ENCODE measurements around the gene BAIAP3.
"Not testable (repeated sequence)": the region's sequence is repeated elsewhere in the genome, so short reads cannot be mapped to it uniquely, and the experiment has no call there.

BAIAP3 gene

GRCh38 chr16:1316033-1316405 lies 17.4 kb upstream of the BAIAP3 start:
- no peak for DNase-seq (ENCODE audit: low spot score)

GRCh38 chr16:1317479-1318267 lies 15.8 kb upstream of the BAIAP3 start:
- DNase-seq (ENCODE audit: low spot score): no peak

GRCh38 chr16:1318268-1318545 lies 15.2 kb upstream of the BAIAP3 start:
- DNase-seq (ENCODE audit: low spot score): no peak

GRCh38 chr16:1319041-1319440 lies 14.4 kb upstream of the BAIAP3 start:
- DNase-seq (ENCODE audit: low spot score): no peak

- no peak for DNase-seq (ENCODE audit: low spot score)
These were observed 13.3 kb upstream of the BAIAP3 start for GRCh38 chr16:1320097-1320496.

GRCh38 chr16:1320658-1321240 lies 12.7 kb upstream of the BAIAP3 start:
- no peak for DNase-seq (ENCODE audit: low spot score)

GRCh38 chr16:1322407-1322806 lies 11.0 kb upstream of the BAIAP3 start:
- no peak for DNase-seq (ENCODE audit: low spot score)

GRCh38 chr16:1323296-1324239 lies 9.9 kb upstream of the BAIAP3 start:
- no peak for DNase-seq (ENCODE audit: low spot score)

GRCh38 chr16:1324286-1324826 lies 9.1 kb upstream of the BAIAP3 start:
- no peak for DNase-seq (ENCODE audit: low spot score)

GRCh38 chr16:1325261-1325660 lies 8.2 kb upstream of the BAIAP3 start:
- DNase-seq (ENCODE audit: low spot score): no peak

- DNase-seq (ENCODE audit: low spot score): no peak
These were observed 7.6 kb upstream of the BAIAP3 start for GRCh38 chr16:1325673-1326371.

- no peak for DNase-seq (ENCODE audit: low spot score)
These were observed 7.1 kb upstream of the BAIAP3 start for GRCh38 chr16:1326391-1326790.

- DNase-seq (ENCODE audit: low spot score): no peak
These were observed 6.4 kb upstream of the BAIAP3 start for GRCh38 chr16:1326946-1327618.

GRCh38 chr16:1327619-1327947 lies 5.9 kb upstream of the BAIAP3 start:
- no peak for DNase-seq (ENCODE audit: low spot score)

GRCh38 chr16:1328136-1328535 lies 5.3 kb upstream of the BAIAP3 start:
- not testable (repeated sequence) for DNase-seq (ENCODE audit: low spot score)

- not testable (repeated sequence) for DNase-seq (ENCODE audit: low spot score)
These were observed 4.5 kb upstream of the BAIAP3 start for GRCh38 chr16:1328961-1329360.

- DNase-seq (ENCODE audit: low spot score): peak; percentile 79
These were observed 3.1 kb upstream of the BAIAP3 start for GRCh38 chr16:1330260-1330914.

GRCh38 chr16:1330931-1331711 lies 2.3 kb upstream of the BAIAP3 start:
- DNase-seq (ENCODE audit: low spot score): no peak

- DNase-seq (ENCODE audit: low spot score): peak; percentile 85
These were observed 1.5 kb upstream of the BAIAP3 start for GRCh38 chr16:1331712-1332617.
